Stimulated activated CD8-positive, alpha-beta memory T cell treated with anti-CD3 and anti-CD28 coated beads, Interleukin-12 subunit alpha, Interleukin-12 subunit beta, amount 100 ng/mL, for 24 hours (primary cell): Measurements from ENCODE around the gene PRKCB.

ENCODE experiments used
- DNase-seq: peaks from one replicate; pipeline ENCODE4 v3.0.0-alpha.2; 2020; ENCODE audit errors: extremely low read depth

PRKCB gene

GRCh38 chr16:24041834-24042631 is 206.2 kb downstream of the PRKCB start:
- peak; percentile 45 for DNase-seq

DNA sequence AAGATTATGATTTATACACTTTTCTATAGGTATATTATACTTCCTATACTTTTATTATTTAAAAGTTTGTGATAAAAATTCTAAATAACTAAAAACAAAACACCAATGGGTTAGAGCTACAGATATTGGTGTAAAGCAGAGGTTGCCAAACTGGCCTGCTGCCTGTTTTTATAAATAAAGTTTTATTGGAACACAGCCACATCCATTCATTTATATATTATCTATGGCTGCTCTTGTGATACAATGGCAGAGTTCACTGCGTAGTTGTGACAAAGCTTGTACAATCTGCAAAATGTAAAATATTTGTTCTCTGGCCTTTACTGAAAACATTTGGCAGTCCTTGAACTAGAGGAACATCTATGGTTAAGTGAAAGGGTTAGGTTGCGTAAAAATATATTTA is 208.7 kb downstream of the PRKCB start:
- DNase-seq, result no peak

DNA sequence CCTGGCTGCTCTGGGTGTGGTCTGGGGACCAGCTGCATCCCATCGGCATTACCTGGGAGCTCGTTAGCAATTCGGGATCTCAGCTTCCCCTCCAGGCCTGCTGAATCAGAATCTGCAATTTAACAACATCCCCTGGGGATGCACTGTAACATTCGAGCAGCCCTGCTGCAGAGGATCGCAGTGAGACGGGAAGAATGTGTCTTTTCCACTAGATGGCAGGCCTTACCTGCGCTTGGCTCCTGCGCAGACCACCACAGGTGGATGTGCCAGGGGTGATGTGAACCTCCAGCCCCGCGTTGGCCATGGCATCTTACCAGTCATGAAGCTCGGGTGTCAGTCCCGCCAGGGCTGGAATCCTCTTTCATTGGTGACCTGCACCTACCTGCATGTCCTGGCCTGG is 209.9 kb downstream of the PRKCB start:
- DNase-seq, result no peak

- no peak for DNase-seq
Observed at GRCh38 chr16:24046442-24046841, 210.7 kb downstream of the PRKCB start.

DNA sequence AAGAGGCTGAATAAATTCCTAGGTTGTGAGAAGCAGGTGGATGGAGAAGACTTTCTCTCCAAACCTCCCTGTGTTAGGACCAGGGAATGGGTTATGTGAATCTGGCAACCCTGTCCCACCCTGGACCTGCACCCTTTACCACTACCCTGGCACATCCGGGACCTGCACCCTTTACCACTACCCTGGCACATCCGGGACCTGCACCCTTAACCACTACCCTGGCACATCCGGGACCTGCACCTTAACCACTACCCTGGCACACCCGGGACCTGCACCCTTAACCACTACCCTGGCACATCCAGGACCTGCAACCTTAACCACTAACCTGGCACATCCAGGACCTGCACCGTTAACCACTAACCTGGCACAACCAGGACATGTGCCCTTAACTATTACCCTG is 213.3 kb downstream of the PRKCB start:
- no peak for DNase-seq

GRCh38 chr16:24051125-24051524 is 215.3 kb downstream of the PRKCB start:
- DNase-seq, result no peak

- DNase-seq, result no peak
Observed at GRCh38 chr16:24052329-24053098, 216.7 kb downstream of the PRKCB start.

DNA sequence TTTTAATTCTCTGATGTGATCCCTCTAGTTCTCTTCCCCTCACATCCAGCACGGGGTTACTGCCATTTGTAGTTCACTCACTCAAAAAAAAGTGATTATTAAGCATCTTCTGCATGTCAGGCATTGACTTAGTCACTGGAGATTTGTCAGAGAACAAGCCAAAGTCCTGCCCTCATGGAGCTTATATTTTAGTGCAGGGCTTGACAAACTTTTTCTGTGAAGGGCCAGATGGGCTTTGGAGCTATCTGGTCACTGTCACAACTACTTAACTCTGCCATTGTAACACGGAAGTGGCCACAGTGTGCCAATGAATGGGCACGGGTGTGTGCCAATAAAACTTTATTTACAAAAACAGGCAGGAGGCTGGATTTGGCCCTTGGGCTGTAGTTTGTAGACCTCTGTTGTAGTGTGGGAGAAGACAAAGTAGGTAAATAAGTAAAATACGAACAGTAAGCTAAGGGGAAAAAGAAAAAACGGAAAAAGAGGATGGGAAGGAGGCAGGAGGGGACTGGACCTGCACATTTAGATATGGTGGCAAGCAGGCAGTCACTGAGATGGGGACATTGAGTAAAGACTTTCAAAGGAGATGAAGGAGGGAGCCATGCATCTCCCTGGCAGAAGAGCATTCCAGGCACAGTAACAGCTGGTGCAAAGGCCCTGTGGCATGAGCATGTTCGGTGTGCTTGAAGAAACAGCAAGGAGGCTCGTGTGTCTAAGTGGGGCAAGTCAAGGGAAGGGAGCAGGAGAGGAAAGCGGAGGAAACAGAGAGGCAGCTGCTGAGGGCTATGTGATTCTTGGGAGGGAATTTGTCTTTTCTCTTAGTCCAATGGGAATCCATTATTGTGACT is 217.5 kb downstream of the PRKCB start:
- no peak for DNase-seq

GRCh38 chr16:24054741-24055491 is 219.1 kb downstream of the PRKCB start:
- no peak for DNase-seq

DNA sequence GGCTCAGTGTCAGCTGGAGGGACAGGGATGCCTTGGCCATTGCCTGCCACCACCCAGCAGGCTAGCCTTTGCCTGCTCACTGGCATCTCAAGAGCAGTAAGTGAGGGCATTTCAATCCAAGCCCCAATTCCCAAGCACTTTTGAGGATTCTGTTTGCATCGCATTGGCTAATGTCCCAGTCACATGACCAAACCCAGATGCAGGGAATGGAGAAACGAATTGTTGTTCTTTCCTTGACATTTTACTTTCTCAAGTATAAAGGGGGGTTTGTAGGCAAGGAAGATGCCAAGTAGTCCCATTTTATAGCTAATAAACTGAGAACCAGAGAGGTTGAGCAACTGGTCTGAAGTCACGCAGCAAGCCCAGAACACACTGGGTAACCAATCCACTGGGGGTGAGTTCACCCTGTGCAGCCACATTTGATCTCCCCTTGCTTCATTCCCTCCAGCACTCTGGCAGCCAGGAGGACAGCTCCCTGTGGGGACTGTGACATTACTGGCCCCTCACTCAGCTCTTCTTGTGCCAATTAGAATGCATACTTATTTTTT is 226.6 kb downstream of the PRKCB start:
- no peak for DNase-seq

DNA sequence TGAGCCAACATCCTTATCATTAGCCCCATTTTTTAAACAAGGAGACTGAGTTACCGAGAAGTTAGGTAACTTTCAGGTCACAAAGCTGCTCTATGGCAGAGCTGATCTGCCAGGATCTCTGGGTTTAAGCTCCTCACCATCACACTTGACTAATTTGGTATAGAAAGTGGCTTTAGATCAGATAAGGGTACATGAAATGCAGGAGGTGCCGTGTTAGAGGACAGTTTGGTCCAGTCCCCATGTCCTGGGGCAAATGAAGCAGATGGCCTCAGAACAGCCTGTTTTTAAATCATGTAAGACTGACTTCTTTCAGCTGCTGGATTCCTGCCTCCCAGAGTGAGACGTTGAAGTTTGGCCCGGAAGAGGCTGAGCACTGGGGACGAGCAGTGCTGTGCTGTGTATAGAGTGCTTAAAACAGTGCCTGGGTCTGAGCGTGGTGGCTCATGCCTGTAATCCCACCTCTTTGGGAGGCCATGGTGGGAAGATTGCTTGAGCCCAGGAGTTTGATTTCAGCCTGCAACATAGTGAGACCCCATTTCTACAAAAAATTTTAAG is 233.3 kb downstream of the PRKCB start:
- no peak for DNase-seq

DNA sequence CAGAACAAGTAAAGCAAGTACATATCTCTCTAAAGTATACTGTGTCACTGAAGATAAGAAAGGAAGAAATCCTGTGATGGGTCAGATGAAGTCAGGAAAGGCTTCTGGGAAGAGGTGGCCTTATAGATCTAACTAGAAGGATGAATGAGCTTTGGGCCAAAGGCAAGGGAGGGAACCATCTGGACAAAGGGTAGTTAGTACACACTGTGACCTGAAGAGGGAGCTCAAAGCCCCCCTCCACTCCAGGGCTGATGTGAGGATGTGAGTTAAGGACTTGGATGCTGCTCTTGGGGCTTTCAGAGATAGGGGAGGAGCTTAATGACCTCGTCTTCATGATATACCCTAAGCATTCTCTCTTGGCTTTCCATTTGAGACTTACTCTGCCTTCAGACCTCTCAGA is 235.1 kb downstream of the PRKCB start:
- no peak for DNase-seq

DNA sequence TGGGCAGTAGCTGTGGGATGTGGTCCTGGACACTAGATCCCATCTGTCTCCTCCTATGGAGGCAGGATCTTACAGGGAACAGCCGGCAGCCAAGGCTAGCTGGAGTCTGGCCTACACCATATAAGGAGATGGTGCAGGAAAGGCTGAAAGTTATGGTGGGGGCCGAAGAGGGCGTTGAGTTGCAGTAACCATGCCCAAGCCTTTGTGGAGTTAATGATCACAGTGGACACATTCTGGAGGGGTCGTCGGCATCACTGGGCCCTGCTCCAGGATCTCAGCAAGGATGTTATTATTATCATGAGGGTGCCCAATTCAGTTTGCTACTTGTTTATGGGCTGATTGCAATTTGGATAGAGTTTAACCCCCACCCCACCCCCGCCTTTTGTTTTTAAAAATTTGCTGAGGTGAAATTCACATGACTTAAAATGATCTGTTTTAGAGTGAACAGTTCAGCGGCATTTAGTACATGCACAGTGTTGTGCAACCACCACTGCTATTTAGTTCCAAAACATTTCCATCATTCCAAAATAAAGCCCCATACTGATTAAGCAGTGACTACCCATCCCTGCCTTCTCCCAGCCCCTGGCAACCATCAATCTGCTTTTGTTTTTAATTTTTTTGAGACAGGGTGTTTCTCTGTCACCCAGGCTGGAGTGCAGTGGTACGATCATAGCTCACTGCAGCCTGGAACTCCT is 236.0 kb downstream of the PRKCB start:
- DNase-seq, result no peak

GRCh38 chr16:24073321-24073720 is 237.5 kb downstream of the PRKCB start:
- no peak for DNase-seq

DNA sequence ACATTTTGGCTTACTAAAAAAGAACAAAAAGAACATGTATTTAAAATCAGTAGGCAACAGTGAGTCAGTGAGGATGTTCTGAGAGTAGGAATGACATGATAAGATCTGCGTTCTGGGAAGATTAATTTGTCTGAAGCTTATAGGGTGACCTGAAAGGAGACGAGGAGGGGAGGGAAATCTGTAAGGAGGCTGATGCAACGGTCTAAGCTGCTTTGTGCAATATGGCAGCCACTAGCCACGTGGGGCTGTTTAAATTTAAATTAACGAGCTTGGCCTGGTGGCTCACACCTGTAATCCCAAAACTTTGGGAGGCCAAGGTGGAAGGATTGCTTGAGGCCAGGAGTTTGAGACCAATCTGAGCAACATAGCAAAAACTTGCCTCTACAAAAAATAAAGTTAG is 238.8 kb downstream of the PRKCB start:
- DNase-seq, result no peak

DNA sequence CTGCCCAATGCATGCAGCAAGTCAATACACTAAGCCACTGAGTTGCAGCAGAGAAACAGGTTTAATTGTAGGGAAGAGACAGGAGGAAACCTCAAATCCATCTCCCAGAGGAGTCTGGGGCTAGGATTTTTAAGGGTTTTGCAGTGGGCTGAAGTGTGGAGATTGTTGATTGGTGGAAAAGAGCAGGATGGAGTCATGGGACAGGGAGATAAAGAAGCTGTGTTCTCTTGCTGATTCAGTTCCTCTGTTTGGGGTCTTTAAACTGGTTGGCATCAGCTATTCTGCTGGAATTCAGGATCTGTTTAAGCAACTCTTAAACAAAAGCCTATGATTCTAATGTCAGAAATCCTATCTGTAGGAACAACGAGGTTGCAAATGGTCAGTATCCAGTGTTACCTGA is 239.5 kb downstream of the PRKCB start:
- DNase-seq, result no peak

GRCh38 chr16:24075931-24076716 is 240.3 kb downstream of the PRKCB start:
- no peak for DNase-seq

DNA sequence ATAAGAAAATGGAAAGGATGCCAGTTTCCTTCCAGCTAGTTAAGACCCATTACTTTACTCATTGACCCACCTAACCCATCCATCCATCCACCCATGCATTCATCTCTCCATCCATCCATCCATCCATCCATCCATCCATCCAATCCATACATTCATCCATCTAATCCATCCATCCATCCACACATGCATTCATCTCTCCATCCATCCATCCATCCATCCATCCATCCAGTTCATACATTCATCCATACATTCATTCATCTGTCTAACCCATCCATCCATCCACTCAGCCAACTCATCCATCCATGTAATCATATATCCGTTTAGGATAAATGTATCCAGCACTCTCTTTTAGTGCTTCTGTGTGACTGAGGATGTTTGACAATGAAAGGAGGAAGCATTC is 241.5 kb downstream of the PRKCB start:
- DNase-seq, result no peak

DNA sequence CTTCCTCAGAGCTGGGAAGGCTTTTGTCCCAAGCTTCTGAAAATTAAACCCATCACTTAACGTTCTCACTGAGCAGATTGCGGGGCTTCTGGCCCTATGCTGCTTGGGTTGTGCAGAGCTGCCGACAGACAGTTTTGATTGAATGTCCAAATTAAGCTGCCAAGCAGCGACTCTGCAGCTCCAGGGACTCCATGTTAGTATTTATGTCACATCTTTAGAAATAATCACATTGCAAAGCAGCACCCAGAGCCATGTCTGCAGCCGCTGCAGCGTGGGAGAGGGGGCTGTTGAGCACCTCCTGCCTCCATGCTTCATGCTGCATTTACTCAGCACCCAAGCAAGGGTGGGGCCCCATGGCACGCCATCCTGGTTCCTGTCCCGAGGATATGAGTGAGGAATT is 242.2 kb downstream of the PRKCB start:
- no peak for DNase-seq

- DNase-seq, result no peak
Observed at GRCh38 chr16:24085666-24086065, 249.9 kb downstream of the PRKCB start.
